Fibroblast of peridontal ligament (primary cell): ENCODE results near the gene KRT12.
A peak's percentile ranks its signal among the peaks of the same experiment; 100 is the strongest.

Source experiments
- DNase-seq: peaks from one replicate; pipeline ENCODE4 v3.0.0-alpha.2; 2010; ENCODE audit errors: extremely low read depth

Gene KRT12

GRCh38 chr17:40843242-40843641 lies 23.8 kb downstream of the KRT12 start:
- DNase-seq: no peak

DNA sequence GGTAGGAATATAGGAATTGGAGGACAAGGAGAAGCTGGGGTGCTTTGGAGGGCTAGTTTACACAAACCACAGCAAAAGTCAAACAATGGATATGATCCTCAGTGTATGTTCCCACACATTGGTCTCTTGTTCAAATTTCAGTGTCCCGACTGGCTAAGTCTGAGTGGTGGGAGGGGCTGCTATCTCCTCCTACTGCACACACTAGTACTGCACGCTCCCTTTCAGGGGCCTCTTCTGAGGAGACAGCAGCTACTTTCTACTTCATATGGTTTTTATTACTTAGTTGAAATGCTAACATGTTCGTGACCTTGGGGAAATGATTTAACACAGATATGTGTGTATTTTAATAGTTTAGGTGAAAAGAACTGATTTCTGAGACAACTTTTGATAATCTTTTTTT lies 25.8 kb downstream of the KRT12 start:
- peak; percentile 34 for DNase-seq

DNA sequence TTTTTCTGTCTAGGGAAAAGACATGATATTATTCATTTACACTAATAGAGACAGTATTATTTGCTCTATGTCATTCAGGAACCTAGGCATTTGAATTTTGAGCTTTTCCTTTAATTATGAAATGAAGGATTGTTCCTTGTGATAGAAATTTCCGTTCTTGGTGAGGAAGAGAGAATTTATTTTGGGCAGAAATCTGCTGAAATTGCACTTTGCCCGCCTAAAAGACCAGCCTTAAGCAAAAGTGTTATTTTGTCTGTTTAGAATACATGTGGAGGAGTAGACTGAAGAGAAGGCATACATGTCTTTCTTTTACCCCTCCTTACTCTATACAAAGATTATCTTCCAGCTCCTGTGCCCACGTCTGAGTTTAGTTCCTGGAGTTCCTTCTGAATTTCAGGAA lies 27.8 kb downstream of the KRT12 start:
- DNase-seq: no peak

DNA sequence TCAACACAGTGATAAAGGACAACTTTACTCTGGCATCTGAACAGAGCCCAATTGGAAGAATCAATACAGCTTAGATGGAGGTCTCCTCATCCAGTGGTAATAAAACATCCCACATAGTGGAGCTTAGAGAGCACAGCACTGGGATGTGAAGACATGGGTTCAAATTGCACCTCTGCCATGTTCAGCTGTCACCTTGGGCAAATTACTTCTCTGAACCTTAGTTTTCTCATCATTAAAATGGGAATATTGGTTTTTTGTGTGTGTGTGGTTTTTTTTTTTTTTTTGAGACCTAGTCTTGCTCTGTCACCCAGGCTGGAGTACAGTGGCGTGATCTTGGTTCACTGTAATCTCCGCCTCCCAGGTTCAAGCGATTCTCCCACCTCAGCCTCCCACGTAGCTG lies 31.0 kb downstream of the KRT12 start:
- no peak for DNase-seq

- DNase-seq: no peak
These were observed 33.1 kb downstream of the KRT12 start for GRCh38 chr17:40833882-40834281.

- no peak for DNase-seq
These were observed 34.2 kb downstream of the KRT12 start for GRCh38 chr17:40832840-40833239.

DNA sequence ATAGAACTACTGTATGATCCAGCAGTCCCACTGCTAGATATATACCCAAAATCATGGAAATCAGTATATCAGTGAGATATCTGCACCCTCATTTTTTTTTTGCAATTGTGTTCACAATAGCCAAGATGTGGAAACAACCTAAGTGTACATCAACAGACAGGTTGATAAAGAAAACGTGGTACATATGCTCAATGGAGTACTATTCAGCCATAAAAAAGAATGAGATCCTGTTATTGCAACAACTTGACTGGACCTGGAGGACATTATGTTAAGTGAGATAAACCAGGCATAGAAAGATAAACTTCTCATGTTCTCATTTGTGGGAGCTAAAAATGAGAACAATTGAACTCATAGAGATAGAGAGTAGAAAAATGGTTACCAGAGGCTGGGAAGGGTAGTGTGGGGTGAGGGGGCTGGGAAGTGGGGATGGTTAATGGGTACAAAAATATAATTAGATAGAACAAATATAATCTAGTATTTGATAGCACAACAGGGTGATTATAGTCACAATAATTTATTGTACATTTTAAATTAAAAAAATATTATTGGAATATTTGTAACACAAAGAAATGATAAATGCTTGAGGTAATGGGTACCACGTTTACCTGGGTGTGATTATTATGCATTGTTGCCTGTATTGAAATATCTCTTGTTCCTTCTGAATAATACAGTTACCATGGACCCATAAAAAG lies 36.8 kb downstream of the KRT12 start:
- DNase-seq: no peak

DNA sequence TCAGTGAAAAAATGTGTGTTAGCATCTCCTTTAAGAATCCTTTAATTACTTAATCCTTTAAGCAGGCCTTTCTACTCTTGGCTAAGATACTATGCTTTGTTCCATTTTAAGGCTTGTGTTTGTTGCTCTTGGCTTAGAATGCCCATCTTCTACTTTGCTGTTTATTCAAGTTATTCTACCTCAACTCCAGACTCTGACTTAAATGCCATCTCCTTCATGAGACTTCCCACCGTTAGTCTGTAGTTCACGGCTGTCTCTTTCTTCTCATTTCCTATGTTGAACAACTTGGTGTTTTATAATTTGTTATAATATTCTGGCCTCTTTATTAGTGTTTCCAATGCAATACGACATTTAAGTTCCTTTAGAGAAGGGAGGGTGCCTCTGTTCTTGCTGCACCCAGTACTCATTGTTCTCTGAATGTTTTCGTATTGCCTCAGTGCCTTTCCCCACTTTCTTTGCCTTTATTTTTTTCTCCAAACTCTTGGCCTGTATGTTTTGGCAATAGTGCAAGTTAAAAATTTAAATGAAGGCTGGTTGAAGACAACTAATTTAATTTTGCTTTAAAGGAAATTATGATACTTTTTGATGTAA lies 38.5 kb downstream of the KRT12 start:
- peak; percentile 71 for DNase-seq

DNA sequence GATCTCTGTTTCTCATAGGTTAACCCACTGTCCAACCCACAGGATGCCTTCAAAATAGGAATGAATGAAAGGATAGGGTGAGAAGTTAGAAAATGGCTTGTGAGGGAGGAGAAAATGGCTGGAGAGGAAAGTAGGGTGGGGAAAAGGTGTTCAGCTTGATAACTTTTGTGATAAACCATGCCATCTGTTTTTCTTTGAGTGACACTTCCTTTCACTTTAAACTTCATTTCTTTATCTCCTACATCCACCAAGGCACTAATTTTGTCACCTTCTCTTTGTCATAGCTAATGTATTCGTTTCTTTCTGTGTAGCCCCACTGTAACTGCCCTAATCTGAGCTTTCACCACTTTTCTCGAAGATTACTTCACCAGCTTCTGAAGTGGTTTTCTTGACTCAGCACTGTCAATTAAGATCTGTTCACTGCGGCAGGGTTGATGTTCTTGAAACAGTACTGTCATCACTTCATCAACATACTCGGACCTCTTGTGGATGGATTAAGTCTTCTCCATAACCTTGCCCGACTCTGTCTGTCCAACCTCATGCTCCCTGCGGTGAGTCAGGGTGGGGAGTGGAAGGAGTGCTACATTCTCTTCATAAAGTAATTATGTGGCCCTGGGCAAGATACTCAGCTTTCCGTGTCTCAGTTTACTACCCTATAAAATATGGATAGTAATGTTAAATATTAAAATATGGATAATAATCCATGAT lies 39.1 kb downstream of the KRT12 start:
- DNase-seq: peak; percentile 69

GRCh38 chr17:40825599-40825998 lies 41.4 kb downstream of the KRT12 start:
- DNase-seq: no peak

DNA sequence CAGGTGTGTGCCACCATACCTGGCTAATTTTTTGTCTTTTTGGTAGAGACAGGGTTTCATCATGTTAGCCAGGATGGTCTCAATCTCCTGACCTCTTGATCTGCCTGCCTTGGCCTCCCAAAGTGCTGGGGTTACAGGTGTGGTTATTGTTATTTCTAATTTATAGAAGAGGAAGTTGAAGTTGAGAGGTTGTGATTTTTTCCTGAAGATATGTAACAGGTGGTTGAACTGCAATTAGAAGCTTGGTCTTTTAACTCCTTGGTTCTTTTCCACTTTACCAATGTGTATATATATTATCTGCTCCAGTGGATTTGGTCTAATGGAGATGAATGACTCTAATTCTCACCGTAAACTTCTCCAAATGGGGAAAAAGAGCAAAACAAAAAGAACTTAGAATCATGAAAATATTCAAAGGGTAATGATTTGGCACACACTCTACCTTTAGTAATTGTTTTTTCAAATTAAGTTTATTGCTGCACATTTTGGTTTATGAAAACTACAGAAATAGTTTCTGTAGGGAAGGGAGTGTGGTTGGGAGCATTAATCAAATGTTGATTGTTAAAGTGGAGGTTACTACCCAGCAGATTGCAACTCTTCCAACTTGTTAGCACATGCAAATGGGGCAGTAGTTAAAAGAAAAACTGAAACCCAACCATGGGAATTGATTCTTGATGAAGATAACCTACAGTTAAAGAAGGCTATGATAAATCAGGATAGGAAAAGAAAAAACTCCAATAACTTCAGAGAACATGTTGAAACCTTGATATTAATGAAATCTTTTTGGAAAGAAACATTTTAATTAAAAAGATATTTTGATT lies 42.8 kb downstream of the KRT12 start:
- no peak for DNase-seq

- DNase-seq: no peak
These were observed 44.8 kb downstream of the KRT12 start, which contains the start of gene KRT10 for GRCh38 chr17:40822132-40822812. TSS of gene KRT10 (minus strand) at chr17:40822614. CDS start at chr17:40822585, 29 bp downstream.

DNA sequence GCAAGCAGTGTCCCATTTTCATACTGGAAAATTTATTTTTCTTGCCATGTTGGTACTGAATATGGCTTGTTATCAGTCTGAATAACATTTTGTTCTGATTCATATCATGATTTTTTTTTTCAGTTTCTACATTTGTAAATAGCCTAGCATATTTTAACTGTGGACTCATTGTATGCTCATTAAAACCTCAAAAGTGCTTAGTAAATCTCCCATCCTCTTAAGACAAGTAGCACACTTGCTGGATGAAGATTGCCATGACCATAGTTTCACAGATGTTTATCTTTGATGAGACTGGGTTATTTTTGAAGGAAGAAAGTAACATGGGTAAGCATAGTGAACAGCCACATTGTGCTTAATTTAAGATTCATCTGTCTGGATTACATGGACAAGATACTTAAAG lies 45.5 kb downstream of the KRT12 start:
- DNase-seq: no peak

DNA sequence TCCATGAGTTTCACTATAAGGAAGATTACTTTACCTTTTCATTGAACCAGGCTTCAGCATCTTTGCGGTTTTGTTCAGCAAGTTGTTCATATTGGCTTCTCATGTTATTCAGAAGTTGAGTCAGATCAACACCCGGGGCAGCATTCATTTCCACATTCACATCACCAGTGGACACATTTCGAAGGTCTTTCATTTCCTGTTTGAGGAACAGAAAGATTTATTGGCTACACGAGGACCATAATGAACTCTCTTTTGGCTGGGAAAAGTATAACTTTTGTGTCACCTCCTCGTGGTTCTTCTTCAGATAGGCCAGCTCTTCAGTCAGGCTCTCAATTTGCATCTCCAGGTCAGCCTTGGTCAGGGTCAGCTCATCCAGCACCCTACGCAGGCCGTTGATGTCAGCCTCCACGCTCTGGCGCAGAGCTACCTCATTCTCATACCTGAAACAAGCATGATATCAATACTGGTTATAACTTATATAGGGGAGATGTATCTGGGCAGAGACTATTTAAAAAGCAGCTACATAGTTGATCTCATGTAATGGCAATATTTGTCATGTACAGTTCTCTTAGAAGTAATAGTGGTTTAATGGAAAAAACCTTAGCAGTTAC lies 46.7 kb downstream of the KRT12 start:
- DNase-seq: no peak

DNA sequence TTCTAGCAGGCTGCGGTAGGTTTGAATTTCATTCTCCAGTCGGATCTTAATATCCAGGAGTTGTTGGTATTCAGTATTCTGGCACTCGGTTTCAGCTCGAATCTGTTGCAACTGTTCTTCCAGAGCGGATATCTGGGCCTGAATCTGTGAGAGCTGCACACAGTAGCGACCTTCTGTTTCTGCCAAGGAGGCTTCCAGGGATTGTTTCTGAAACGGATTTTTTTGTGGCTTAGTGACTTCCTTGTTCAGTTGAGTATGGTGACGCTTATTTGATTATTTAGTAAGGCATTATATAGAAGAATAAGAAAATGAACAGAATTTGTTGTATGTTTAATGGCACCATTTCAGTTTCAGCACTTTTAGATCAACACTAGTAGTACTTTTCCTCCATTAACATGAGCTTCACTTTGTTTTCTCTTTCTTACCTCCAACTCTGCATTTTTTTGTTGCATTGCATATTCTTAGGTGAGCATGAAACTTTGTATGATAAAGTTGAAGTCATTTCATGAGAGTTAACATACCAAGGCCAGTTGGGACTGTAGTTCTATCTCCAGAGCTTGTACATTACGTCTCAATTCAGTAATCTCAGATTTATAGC lies 47.4 kb downstream of the KRT12 start:
- peak; percentile 30 for DNase-seq

GRCh38 chr17:40818733-40819527 lies 48.1 kb downstream of the KRT12 start:
- peak; percentile 75 for DNase-seq

DNA sequence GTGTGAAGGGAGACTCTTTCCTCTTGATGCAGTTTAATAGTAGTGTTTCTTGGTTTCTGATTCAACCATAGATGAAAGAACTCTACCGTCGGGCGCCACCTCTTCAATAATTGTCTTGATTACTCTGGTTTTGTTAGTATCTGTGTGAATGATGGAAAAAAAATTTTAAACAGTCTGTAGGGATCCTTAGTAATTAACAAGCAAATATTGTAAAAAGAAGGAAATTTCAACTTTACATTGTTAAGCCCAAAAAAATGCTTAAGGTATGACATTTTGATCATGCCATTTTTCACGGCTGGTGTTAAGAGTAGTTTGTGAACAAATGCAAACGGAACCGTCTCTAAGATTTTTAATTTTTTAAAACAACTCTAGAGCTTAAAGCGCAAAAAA lies 48.7 kb downstream of the KRT12 start:
- no peak for DNase-seq

DNA sequence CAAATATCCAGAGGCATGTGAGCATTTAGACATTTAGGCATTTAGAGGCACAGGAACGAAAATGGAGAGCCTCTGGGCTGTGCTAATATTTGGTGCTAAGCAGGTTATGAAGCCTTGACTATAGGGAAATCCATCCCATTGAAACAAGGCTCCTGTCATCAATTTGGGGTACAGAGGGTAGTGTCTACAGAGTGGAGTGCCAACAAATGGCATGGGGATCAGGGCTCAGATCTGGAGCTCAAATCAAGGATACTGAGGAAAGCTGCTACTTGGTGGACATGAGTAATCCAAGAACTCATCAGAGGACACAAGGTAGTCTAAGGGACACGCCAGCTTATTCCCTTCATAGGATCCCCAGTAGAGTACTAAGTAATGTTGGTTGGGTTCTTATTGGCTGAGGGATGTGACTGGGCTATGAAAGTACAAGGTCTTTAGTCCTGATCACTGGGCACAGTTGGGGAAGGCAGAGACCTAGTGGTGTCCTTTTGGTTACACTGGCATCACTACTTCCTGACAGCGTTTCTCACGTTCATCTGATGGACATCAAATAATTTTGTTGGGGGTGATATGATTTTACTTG lies 49.8 kb downstream of the KRT12 start:
- DNase-seq: no peak

DNA sequence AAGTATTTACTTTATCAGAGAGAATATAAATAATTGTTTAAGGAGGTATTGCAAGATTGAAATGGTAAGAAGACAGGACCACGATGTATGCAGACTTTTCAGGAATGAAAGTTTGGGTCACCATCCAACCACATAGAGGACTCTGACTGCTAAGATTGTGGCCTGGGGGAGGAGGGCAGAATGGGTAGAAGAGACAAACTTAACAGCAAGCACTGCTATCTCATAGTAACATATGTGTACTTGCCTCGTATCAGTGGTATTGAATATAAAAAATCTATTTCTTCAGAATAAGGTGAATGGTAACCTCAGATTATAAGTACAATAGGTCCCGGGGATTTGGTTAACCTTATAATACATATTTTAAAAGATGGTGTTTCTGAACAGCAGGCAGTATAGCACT lies 50.5 kb downstream of the KRT12 start:
- DNase-seq: no peak

GRCh38 chr17:40815381-40815780 lies 51.6 kb downstream of the KRT12 start:
- DNase-seq: no peak
